Stimulated activated CD8-positive, alpha-beta memory T cell treated with anti-CD3 and anti-CD28 coated beads, Interleukin-12 subunit alpha, Interleukin-12 subunit beta, amount 100 ng/mL, for 1 hour (primary cell): ENCODE data around the gene STAT3.
"Not testable (repeated sequence)": the region's sequence is repeated elsewhere in the genome, so short reads cannot be mapped to it uniquely, and the experiment has no call there.

Experiments
- DNase-seq: peaks from one replicate; pipeline ENCODE4 v3.0.0-alpha.2; 2020; ENCODE audit warnings: low read depth

Gene STAT3

DNA sequence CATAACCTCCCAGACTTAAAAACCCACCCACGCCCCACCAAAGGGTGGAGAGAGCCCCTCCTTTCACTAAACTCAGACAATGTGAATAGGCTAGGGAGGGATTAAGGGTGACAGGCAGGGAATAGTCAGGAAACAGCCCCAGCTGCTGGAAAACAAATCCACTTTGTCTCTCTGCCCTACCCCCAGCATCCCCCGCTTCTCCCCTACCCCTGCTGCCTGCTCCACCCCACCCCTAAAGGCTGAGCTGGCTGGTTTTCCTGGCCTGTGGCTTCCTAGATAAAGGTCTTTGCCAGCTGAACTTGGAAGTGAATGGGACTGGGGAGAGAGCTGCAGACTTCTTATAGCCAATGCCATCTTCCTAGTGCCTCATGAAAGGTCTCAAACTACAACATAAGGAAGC is 19.8 kb upstream of the STAT3 start:
- no peak for DNase-seq

- DNase-seq, result peak; percentile 40
Observed at GRCh38 chr17:42407289-42407836, 19.1 kb upstream of the STAT3 start.

GRCh38 chr17:42406615-42407288 is 18.5 kb upstream of the STAT3 start:
- no peak for DNase-seq

GRCh38 chr17:42405963-42406495 is 17.8 kb upstream of the STAT3 start:
- DNase-seq, result peak; percentile 66

GRCh38 chr17:42405076-42405475 is 16.8 kb upstream of the STAT3 start:
- DNase-seq, result no peak

- DNase-seq, result no peak
Observed at GRCh38 chr17:42404326-42405055, 16.2 kb upstream of the STAT3 start.

- peak; percentile 24 for DNase-seq
Observed at GRCh38 chr17:42403150-42403549, 14.9 kb upstream of the STAT3 start.

DNA sequence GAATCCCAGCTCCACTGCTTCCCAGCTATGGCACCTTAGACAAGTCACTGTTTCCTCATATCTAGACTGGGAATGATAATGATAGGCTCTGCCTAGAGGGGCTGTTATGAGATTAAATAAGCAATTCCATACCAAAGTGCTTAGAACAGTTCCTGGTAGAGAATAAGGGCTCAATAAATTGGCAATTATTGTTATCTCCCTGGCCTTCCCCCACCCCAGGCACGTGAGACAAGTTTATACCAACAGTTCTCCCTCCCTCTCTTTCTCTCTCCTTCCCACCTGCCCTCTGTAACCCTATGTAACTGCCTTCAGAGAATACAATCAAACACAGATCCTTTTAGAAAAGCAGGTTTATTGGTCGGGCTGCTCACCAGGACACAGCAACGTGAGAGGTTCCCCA is 13.9 kb upstream of the STAT3 start:
- DNase-seq, result no peak

- not testable (repeated sequence) for DNase-seq
Observed at GRCh38 chr17:42400844-42401375, 12.7 kb upstream of the STAT3 start.

GRCh38 chr17:42399948-42400843 is 12.0 kb upstream of the STAT3 start:
- no peak for DNase-seq

DNA sequence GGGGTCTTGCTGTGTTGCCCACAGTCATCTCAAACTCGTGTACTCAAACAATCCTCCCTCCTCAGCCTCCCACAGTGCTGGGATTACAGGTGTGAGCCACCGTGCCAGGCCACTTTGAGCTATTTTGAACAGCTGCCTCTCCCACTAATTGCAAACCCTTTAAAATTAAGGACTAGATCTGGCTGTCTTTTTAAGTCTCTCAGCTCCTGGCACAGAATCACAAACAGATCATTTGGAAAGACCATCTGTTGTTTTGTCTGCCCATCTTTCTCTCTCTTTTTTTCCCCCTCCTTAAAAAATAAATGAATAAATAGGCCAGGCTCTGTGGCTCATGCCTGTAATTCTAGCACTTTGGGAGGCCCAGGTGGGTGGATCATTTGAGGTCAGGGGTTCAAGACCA is 10.9 kb upstream of the STAT3 start:
- DNase-seq, result no peak

GRCh38 chr17:42395601-42396000 is 7.4 kb upstream of the STAT3 start:
- DNase-seq, result not testable (repeated sequence)

DNA sequence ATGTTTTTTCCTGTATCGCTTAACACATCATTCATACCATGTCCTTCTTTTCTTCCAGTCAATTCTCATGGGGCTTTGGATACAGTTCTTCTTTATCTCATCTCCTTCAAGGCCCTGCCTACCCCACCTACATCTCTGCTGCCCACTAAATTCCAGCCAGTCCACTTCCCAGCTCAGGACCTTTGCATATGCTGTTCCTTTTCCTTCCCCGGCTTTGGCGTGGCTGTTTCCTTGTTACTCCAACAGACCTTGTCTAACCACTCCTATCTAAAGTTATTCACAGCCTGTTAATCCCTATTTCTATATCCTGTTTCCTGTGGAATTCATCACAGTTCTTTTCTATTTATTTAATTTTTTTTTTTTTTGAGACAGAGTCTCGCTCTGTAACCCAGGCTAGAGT is 6.6 kb upstream of the STAT3 start:
- no peak for DNase-seq

GRCh38 chr17:42392692-42393415 is 4.6 kb upstream of the STAT3 start:
- no peak for DNase-seq

DNA sequence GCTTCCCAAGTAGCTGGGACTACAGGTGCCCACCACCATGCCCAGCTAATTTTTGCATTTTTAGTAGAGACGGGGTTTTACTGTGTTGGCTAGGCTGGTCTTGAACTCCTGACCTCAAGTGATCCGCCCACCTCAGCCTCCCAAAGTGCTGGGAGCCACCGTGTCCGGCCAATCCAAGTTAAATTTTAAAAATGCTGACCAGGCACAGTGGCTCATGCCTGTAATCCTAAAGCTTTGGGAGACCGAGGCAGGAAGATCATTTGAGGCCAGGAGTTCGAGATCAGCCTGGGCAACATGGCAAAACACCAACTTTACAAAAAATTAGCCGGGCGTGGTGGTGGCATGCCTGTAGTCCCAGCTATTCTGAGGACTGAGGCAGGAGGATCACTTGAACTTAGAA is 3.2 kb upstream of the STAT3 start:
- DNase-seq, result not testable (repeated sequence)

DNA sequence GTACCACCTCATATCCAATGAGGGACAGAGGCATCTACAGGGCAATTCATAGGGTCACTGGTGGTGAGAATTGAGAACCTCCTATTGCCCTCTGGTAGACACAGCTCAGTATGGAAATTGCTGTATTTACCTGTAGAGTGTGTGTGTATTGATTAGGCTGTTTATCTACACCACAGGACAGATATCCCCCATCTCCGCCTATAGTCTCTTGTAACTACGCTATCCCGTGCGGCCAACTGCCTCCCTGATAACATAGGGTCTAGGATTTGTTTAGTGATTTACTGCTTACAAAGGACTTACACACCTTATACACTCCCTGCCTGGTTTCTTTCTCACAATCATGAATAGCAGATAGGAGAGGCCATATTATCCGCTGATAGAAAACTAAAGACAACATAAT is 1.7 kb upstream of the STAT3 start:
- DNase-seq, result no peak

- DNase-seq, result no peak
Observed at GRCh38 chr17:42389135-42389417, 834 bp upstream of the STAT3 start.

- DNase-seq, result no peak
Observed at GRCh38 chr17:42387661-42388380, 421 bp downstream of the STAT3 start.

- no peak for DNase-seq
Observed at GRCh38 chr17:42386777-42387657, 1.2 kb downstream of the STAT3 start.

GRCh38 chr17:42381898-42382297 is 6.3 kb downstream of the STAT3 start:
- no peak for DNase-seq
